Measurements from ENCODE around the gene EPHA3.

GRCh38 chr3:89144080-89144479, 36.7 kb downstream of the EPHA3 start:
- TF ChIP-seq CTCF (IDR thresholded peaks at IDR 0.05; ENCODE audit: poor library complexity, severe bottlenecking) (no peak), MXI1 (conservative IDR thresholded peaks at IDR 0.05; ENCODE audit: poor library complexity, severe bottlenecking) (no peak), TAF1 (IDR thresholded peaks at IDR 0.05; ENCODE audit: low read depth) (no peak), POLR2AphosphoS5 (IDR thresholded peaks at IDR 0.05) (peak; percentile 47), EZH2 (IDR thresholded peaks at IDR 0.05; ENCODE audit: borderline replicate concordance, insufficient read depth, low read length, poor library complexity, severe bottlenecking) (no peak), EP300 (conservative IDR thresholded peaks at IDR 0.05; ENCODE audit: poor library complexity, severe bottlenecking) (peak; percentile 84)
- TF ChIP-seq, protein P1, sequence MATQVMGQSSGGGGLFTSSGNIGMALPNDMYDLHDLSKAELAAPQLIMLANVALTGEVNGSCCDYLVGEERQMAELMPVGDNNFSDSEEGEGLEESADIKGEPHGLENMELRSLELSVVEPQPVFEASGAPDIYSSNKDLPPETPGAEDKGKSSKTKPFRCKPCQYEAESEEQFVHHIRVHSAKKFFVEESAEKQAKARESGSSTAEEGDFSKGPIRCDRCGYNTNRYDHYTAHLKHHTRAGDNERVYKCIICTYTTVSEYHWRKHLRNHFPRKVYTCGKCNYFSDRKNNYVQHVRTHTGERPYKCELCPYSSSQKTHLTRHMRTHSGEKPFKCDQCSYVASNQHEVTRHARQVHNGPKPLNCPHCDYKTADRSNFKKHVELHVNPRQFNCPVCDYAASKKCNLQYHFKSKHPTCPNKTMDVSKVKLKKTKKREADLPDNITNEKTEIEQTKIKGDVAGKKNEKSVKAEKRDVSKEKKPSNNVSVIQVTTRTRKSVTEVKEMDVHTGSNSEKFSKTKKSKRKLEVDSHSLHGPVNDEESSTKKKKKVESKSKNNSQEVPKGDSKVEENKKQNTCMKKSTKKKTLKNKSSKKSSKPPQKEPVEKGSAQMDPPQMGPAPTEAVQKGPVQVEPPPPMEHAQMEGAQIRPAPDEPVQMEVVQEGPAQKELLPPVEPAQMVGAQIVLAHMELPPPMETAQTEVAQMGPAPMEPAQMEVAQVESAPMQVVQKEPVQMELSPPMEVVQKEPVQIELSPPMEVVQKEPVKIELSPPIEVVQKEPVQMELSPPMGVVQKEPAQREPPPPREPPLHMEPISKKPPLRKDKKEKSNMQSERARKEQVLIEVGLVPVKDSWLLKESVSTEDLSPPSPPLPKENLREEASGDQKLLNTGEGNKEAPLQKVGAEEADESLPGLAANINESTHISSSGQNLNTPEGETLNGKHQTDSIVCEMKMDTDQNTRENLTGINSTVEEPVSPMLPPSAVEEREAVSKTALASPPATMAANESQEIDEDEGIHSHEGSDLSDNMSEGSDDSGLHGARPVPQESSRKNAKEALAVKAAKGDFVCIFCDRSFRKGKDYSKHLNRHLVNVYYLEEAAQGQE (IDR thresholded peaks at IDR 0.05; ENCODE audit: borderline replicate concordance) = no peak
